HEK293 (cell line): ENCODE data around the gene CLRN1.

Experiments used
- CTCF ChIA-PET: fragments of 350-600 bp; formaldehyde crosslinking; extraction: SDS; loops from one replicate; lab custom pipeline; 2021; ENCODE audit warnings: antibody characterized with exemption; lab: Yijun Ruan, JAX
- POLR2A ChIA-PET: fragments of 300-600 bp; formaldehyde crosslinking; extraction: SDS; loops from one replicate; lab custom pipeline; 2020; ENCODE audit warnings: antibody characterized with exemption, inconsistent platforms; lab: Yijun Ruan, JAX
- H3K27ac ChIP-seq: fragments of 200-500 bp; sonication (Bioruptor generic); 2 replicates; pipeline ENCODE4 v1.5.1; 2014; ENCODE audit warnings: low read depth, low read length, control low read depth, inconsistent platforms; ENCODE audit errors: extremely low read depth
- H3K36me3 ChIP-seq, 2 experiments: fragments of 200-500 bp in 1 of 2; sonication (Bioruptor generic) in 1 of 2; 1 replicate in 1 of 2; 2 replicates in 1 of 2; pipeline ENCODE4 v1.5.1; 2014 to 2017; ENCODE audit warnings: inconsistent platforms in 2 of 2, low read length in 2 of 2; ENCODE audit not compliant: control insufficient read depth in 2 of 2, insufficient read depth in 1 of 2
- H3K4me1 ChIP-seq: fragments of 200-500 bp; sonication (Bioruptor generic); 2 replicates; pipeline ENCODE4 v1.5.1; 2014; ENCODE audit warnings: mild to moderate bottlenecking, low read length, inconsistent platforms; ENCODE audit not compliant: control insufficient read depth, insufficient read depth
- H3K4me3 ChIP-seq: 2 replicates; pipeline ENCODE4 v1.5.1; 2011; ENCODE audit warnings: low read depth, mild to moderate bottlenecking, control low read depth, low read length, moderate library complexity
- H3K9me3 ChIP-seq: fragments of 200-500 bp; sonication (Bioruptor generic); 2 replicates; pipeline ENCODE4 v1.5.1; 2014; ENCODE audit warnings: low read depth, low read length, inconsistent platforms; ENCODE audit not compliant: control insufficient read depth, insufficient read depth
- AEBP2 ChIP-seq: fragments of 450-650 bp; formaldehyde crosslinking; IDR thresholded peaks from 2 replicates; pipeline ENCODE4 v1.5.1; 2016; ENCODE audit warnings: missing biosample characterization, missing genetic modification characterization, borderline replicate concordance
- BCL6B ChIP-seq: fragments of 450-650 bp; formaldehyde crosslinking; IDR thresholded peaks from 2 replicates; pipeline ENCODE4 v1.5.1; 2017; ENCODE audit warnings: missing biosample characterization, missing genetic modification characterization
- GLI4 ChIP-seq: fragments of 450-650 bp; formaldehyde crosslinking; IDR thresholded peaks from 2 replicates; pipeline ENCODE4 v1.5.1; 2016; ENCODE audit warnings: missing biosample characterization, missing genetic modification characterization
- INSM2 ChIP-seq: fragments of 450-650 bp; formaldehyde crosslinking; IDR thresholded peaks from 2 replicates; pipeline ENCODE4 v1.5.1; 2016; ENCODE audit warnings: missing biosample characterization, missing genetic modification characterization
- SP3 ChIP-seq: fragments of 450-650 bp; formaldehyde crosslinking; IDR thresholded peaks from 2 replicates; pipeline ENCODE4 v1.5.1; 2016; ENCODE audit warnings: missing biosample characterization, missing genetic modification characterization
- SP7 ChIP-seq: fragments of 450-650 bp; formaldehyde crosslinking; IDR thresholded peaks from 2 replicates; pipeline ENCODE4 v1.5.1; 2016; ENCODE audit warnings: missing biosample characterization, missing genetic modification characterization
- TRIM28 ChIP-seq: IDR thresholded peaks from 2 replicates; pipeline ENCODE4 v1.6.1; 2011; ENCODE audit warnings: low read length, control low read depth, borderline replicate concordance
- ZBTB10 ChIP-seq: fragments of 450-650 bp; formaldehyde crosslinking; IDR thresholded peaks from 2 replicates; pipeline ENCODE4 v1.5.1; 2016; ENCODE audit warnings: missing biosample characterization, missing genetic modification characterization
- ZBTB11 ChIP-seq: fragments of 450-650 bp; formaldehyde crosslinking; conservative IDR thresholded peaks from 2 replicates; pipeline ENCODE4 v1.5.1; 2016; ENCODE audit warnings: low read depth, missing biosample characterization, missing genetic modification characterization
- ZBTB8A ChIP-seq: fragments of 450-650 bp; formaldehyde crosslinking; IDR thresholded peaks from 2 replicates; pipeline ENCODE4 v1.5.1; 2016; ENCODE audit warnings: missing biosample characterization, missing genetic modification characterization
- ZNF10 ChIP-seq: fragments of 450-650 bp; formaldehyde crosslinking; IDR thresholded peaks from 2 replicates; pipeline ENCODE4 v1.5.1; 2017; ENCODE audit warnings: missing biosample characterization, missing genetic modification characterization
- ZNF140 ChIP-seq: fragments of 450-650 bp; formaldehyde crosslinking; IDR thresholded peaks from 2 replicates; pipeline ENCODE4 v1.5.1; 2016; ENCODE audit warnings: missing biosample characterization, missing genetic modification characterization
- ZNF202 ChIP-seq: fragments of 450-650 bp; formaldehyde crosslinking; IDR thresholded peaks from 2 replicates; pipeline ENCODE4 v1.5.1; 2016; ENCODE audit warnings: missing biosample characterization, missing genetic modification characterization, borderline replicate concordance
- ZNF274 ChIP-seq, 2 experiments: fragments of 200-500 bp in 1 of 2; fragments of 450-650 bp in 1 of 2; sonication (Bioruptor generic) in 1 of 2; formaldehyde crosslinking in 1 of 2; IDR thresholded peaks; 2 replicates each; pipeline versions ENCODE4 v1.5.1 to v1.6.1; 2014 to 2016; ENCODE audit warnings: borderline replicate concordance in 1 of 2, inconsistent platforms in 1 of 2, low read length in 1 of 2, missing biosample characterization in 1 of 2, missing genetic modification characterization in 1 of 2
- ZNF341 ChIP-seq: fragments of 450-650 bp; formaldehyde crosslinking; IDR thresholded peaks from 2 replicates; pipeline ENCODE4; 2016; ENCODE audit warnings: low read depth, missing biosample characterization, missing genetic modification characterization
- ZNF362 ChIP-seq: fragments of 450-650 bp; formaldehyde crosslinking; IDR thresholded peaks from 2 replicates; pipeline ENCODE4 v1.5.1; 2016; ENCODE audit warnings: missing biosample characterization, missing genetic modification characterization
- ZNF514 ChIP-seq: fragments of 450-650 bp; formaldehyde crosslinking; IDR thresholded peaks from 2 replicates; pipeline ENCODE4 v1.5.1; 2016; ENCODE audit warnings: missing biosample characterization, missing genetic modification characterization
- ZNF561 ChIP-seq: fragments of 450-650 bp; IDR thresholded peaks from 2 replicates; pipeline ENCODE4 v1.5.1; 2018; ENCODE audit warnings: missing biosample characterization, missing genetic modification characterization, borderline replicate concordance
- ZNF660 ChIP-seq: fragments of 450-650 bp; IDR thresholded peaks from 2 replicates; pipeline ENCODE4 v1.5.1; 2018; ENCODE audit warnings: missing biosample characterization, mild to moderate bottlenecking, missing genetic modification characterization
- ZNF747 ChIP-seq: fragments of 450-650 bp; formaldehyde crosslinking; IDR thresholded peaks from 2 replicates; pipeline ENCODE4 v1.5.1; 2016; ENCODE audit warnings: missing biosample characterization, missing genetic modification characterization
- ZNF776 ChIP-seq: fragments of 450-650 bp; formaldehyde crosslinking; IDR thresholded peaks from 2 replicates; pipeline ENCODE4 v1.5.0; 2017; ENCODE audit warnings: missing biosample characterization, missing genetic modification characterization, borderline replicate concordance
- ZNF791 ChIP-seq: fragments of 450-650 bp; formaldehyde crosslinking; IDR thresholded peaks from 2 replicates; pipeline ENCODE4 v1.5.1; 2016; ENCODE audit warnings: missing biosample characterization, missing genetic modification characterization

The CLRN1 gene

GRCh38 chr3:150970665-150971324 is 1.7 kb downstream of the CLRN1 start:
- no peak for TF ChIP-seq ZNF341 (tag by site-specific recombination)
- TF ChIP-seq ZNF274 (IDR thresholded peaks at IDR 0.05; ENCODE audit: low read length) = no peak
- no peak for TF ChIP-seq ZNF274 (tag by site-specific recombination; IDR thresholded peaks at IDR 0.05; ENCODE audit: borderline replicate concordance)
- no peak for TF ChIP-seq ZNF776 (tag by site-specific recombination)
- no peak for TF ChIP-seq ZNF791
- no peak for TF ChIP-seq ZBTB8A
- no peak for TF ChIP-seq ZNF10 (tag by site-specific recombination)
- no peak for TF ChIP-seq GLI4 (tag by site-specific recombination)
- no peak for TF ChIP-seq ZNF140 (tag by site-specific recombination)
- 0 out of 2 replicates have a peak, but pooled peaks have one; percentile 34 for TF ChIP-seq ZNF660 (tag by site-specific recombination)
- TF ChIP-seq SP3 (tag by site-specific recombination) = no peak
- peak; percentile 52; the same call in 1 of the 2 replicates for TF ChIP-seq ZNF362
- TF ChIP-seq ZNF514 = no peak
- no peak for TF ChIP-seq SP7
- TF ChIP-seq ZNF561 (tag by site-specific recombination) = no peak
- TF ChIP-seq, all 188 proteins: peak for 2
- H3K4me1 ChIP-seq = no peaks in the 10 kb centered on the region
- POLR2A ChIA-PET = interaction anchor here (0.6 kb wide), 1 partner anchor 192 kb away, joined by 3 read pairs; no protein-coding TSS in a partner anchor
- H3K4me3 ChIP-seq = no peak overlapping the region
- no peaks in the 10 kb centered on the region for H3K36me3 ChIP-seq
- H3K9me3 ChIP-seq = no peaks in the 10 kb centered on the region
- CTCF ChIA-PET = interaction anchor here (0.7 kb wide), 2 partner anchors 26 to 128 kb away, joined by 3 to 5 read pairs; no protein-coding TSS in a partner anchor
- no peak overlapping the region for H3K27ac ChIP-seq

GRCh38 chr3:150968341-150969035 is 4.0 kb downstream of the CLRN1 start:
- no peaks in the 10 kb centered on the region for H3K4me1 ChIP-seq
- no peaks in the 10 kb centered on the region for H3K36me3 ChIP-seq
- no peaks in the 10 kb centered on the region for H3K9me3 ChIP-seq
- CTCF ChIA-PET = no interaction called here
- H3K4me3 ChIP-seq = no peak overlapping the region
- no peak overlapping the region for H3K27ac ChIP-seq
- POLR2A ChIA-PET = no interaction called here
- TF ChIP-seq TRIM28 (no peak), BCL6B (tag by site-specific recombination) (no peak), ZNF202 (no peak), ZBTB11 (tag by site-specific recombination) (no peak), ZBTB10 (tag by site-specific recombination) (no peak), INSM2 (no peak), AEBP2 (tag by site-specific recombination) (no peak), ZNF747 (tag by site-specific recombination) (no peak)
